CD14-positive monocyte (primary cell): ENCODE data around the gene CTTN. TPM values are rescaled to one million over a fixed set of nuclear protein-coding genes. Genes with fewer than 3 reads are reported as not detected.

Experiments used
- DNase-seq, 3 donors: peaks; one replicate each; pipeline ENCODE4 v3.0.0-alpha.2; 2011 to 2022
- H2AFZ ChIP-seq: 2 replicates; pipeline ENCODE4 v1.6.0; 2012; ENCODE audit warnings: mild to moderate bottlenecking, low read depth, low read length, inconsistent platforms; ENCODE audit not compliant: insufficient read depth, poor library complexity, severe bottlenecking
- H3K27ac ChIP-seq, 2 donors: 1 replicate in 1 of 2; 2 replicates in 1 of 2; pipeline ENCODE4 v1.5.1; 2012 to 2013; ENCODE audit warnings: low read length in 2 of 2, control low read depth in 1 of 2, inconsistent platforms in 1 of 2, low read depth in 1 of 2, mild to moderate bottlenecking in 1 of 2
- H3K27me3 ChIP-seq, 2 donors: one replicate each; pipeline versions ENCODE4 v1.6.0 to v1.6.1; 2011 to 2013; ENCODE audit warnings: low read length in 2 of 2; ENCODE audit not compliant: control insufficient read depth in 2 of 2, insufficient read depth in 2 of 2
- H3K36me3 ChIP-seq, 2 donors: replicated peaks in 1 of 2; 1 replicate in 1 of 2; 2 replicates in 1 of 2; pipeline versions ENCODE4 v1.5.1 to v1.6.1; 2012 to 2013; ENCODE audit warnings: low read length in 2 of 2, control low read depth in 1 of 2, inconsistent platforms in 1 of 2, mild to moderate bottlenecking in 1 of 2; ENCODE audit not compliant: insufficient read depth in 2 of 2, control insufficient read depth in 1 of 2
- H3K4me1 ChIP-seq, 2 donors: 1 replicate in 1 of 2; 2 replicates in 1 of 2; pipeline versions ENCODE4 v1.5.1 to v1.6.1; 2012 to 2013; ENCODE audit warnings: low read length in 2 of 2, control low read depth in 1 of 2, inconsistent platforms in 1 of 2, mild to moderate bottlenecking in 1 of 2, moderate library complexity in 1 of 2; ENCODE audit not compliant: insufficient read depth in 2 of 2, control insufficient read depth in 1 of 2
- H3K4me2 ChIP-seq: replicated peaks from 2 replicates; pipeline ENCODE3; 2012; ENCODE audit warnings: low read length, moderate library complexity, mild to moderate bottlenecking; ENCODE audit not compliant: poor library complexity, severe bottlenecking; ENCODE audit errors: extremely low read depth
- H3K4me3 ChIP-seq, 3 experiments: fragments of 200-600 bp in 1 of 3; sonication (generic) in 1 of 3; replicated peaks in 1 of 3; 1 replicate in 2 of 3; 2 replicates in 1 of 3; pipeline ENCODE4 v1.5.1; 2011 to 2013; ENCODE audit warnings: low read length in 3 of 3, mild to moderate bottlenecking in 3 of 3, control low read depth in 2 of 3, low read depth in 2 of 3, inconsistent platforms in 1 of 3, moderate library complexity in 1 of 3
- H3K79me2 ChIP-seq: 2 replicates; pipeline ENCODE4 v1.6.0; 2012; ENCODE audit warnings: mild to moderate bottlenecking, control low read depth, inconsistent platforms, low read length, moderate library complexity; ENCODE audit not compliant: insufficient read depth
- H3K9ac ChIP-seq: 2 replicates; pipeline ENCODE4 v1.6.0; 2017; ENCODE audit warnings: low read length, mild to moderate bottlenecking; ENCODE audit not compliant: insufficient read depth, poor library complexity, severe bottlenecking
- H3K9me3 ChIP-seq, 2 donors: replicated peaks in 1 of 2; 1 replicate in 1 of 2; 2 replicates in 1 of 2; pipeline versions ENCODE4 v1.5.1 to v1.6.1; 2012 to 2013; ENCODE audit warnings: low read length in 2 of 2, control low read depth in 1 of 2; ENCODE audit not compliant: control insufficient read depth in 1 of 2, insufficient read depth in 1 of 2
- H4K20me1 ChIP-seq: 2 replicates; pipeline ENCODE4 v1.6.0; 2012; ENCODE audit warnings: mild to moderate bottlenecking, low read length, control low read depth, moderate library complexity; ENCODE audit not compliant: insufficient read depth
- H3K27ac Mint-ChIP-seq, 7 donors: one replicate each; pipeline ENCODE4 v1.8.0; 2020; ENCODE audit warnings: mild to moderate bottlenecking in 7 of 7, mixed read lengths in 7 of 7, moderate library complexity in 6 of 7, inconsistent platforms in 2 of 7
- H3K27me3 Mint-ChIP-seq, 3 donors: one replicate each; pipeline ENCODE4 v1.8.0; 2021 to 2022; ENCODE audit warnings: low read depth in 3 of 3, mild to moderate bottlenecking in 3 of 3, mixed read lengths in 3 of 3, moderate library complexity in 3 of 3, inconsistent platforms in 1 of 3
- H3K36me3 Mint-ChIP-seq, 2 donors: one replicate each; pipeline ENCODE4 v1.8.0; 2020; ENCODE audit warnings: mixed read lengths in 2 of 2, inconsistent platforms in 1 of 2, mild to moderate bottlenecking in 1 of 2
- H3K4me1 Mint-ChIP-seq: one replicate; pipeline ENCODE4 v1.8.0; 2020; ENCODE audit warnings: mild to moderate bottlenecking, mixed read lengths
- H3K4me3 Mint-ChIP-seq, 2 donors: one replicate each; pipeline ENCODE4 v1.8.0; 2020; ENCODE audit warnings: mild to moderate bottlenecking in 2 of 2, mixed read lengths in 2 of 2, moderate library complexity in 1 of 2
- H3K9me3 Mint-ChIP-seq, 7 donors: one replicate each; pipeline ENCODE4 v1.8.0; 2020 to 2022; ENCODE audit warnings: mixed read lengths in 7 of 7, mild to moderate bottlenecking in 6 of 7, moderate library complexity in 6 of 7, inconsistent platforms in 2 of 7
- CTCF ChIP-seq: fragments of 200-600 bp; IDR thresholded peaks from one replicate; pipeline ENCODE4 v1.8.0; 2022; ENCODE audit warnings: antibody characterized with exemption, mild to moderate bottlenecking
- WGBS: methylation state at CpG from one replicate; pipeline ENCODE4 v1.1.5; 2013; ENCODE audit warnings: missing lambda C conversion rate; ENCODE audit not compliant: insufficient coverage; 5-methylcytosine and 5-hydroxymethylcytosine counted together
- intact Hi-C, 2 donors: fragments of 100-400 bp; cut with micrococcal nuclease; formaldehyde crosslinking; loops; one replicate each; pipeline versions ENCODE4 v1.15.0 to v1.15.1; 2023
- polyA plus RNA-seq, 3 donors: library from polyadenylated mRNA; depleted of rRNA in 1 of 3; unstranded in 2 of 3; stranded (reverse) in 1 of 3; fragments of 300-500 nt in 2 of 3; fragments of >200 nt in 1 of 3; fragmentation: Illumina TruSeq in 2 of 3; gene quantifications; 1 replicate in 2 of 3; 2 replicates in 1 of 3; pipeline ENCODE4 v1.2.3, GENCODE V29; 2012 to 2021

CTTN gene
- polyA plus RNA-seq, 3 donors = 0.05 to 0.11 TPM; not detected in 1

GRCh38 chr11:70476669-70477068 lies 78.3 kb downstream of the CTTN start:
- Histone ChIP-seq H4K20me1 (no peaks in the 10 kb centered on the region), H3K4me3 (no peak overlapping the region), H3K79me2 (no peaks in the 10 kb centered on the region), H3K27ac (no peak overlapping the region), H3K9me3 (no peaks in the 10 kb centered on the region), H2AFZ (no peak overlapping the region), H3K4me2 (no peak overlapping the region), H3K9ac (no peak overlapping the region), H3K27me3 (no peaks in the 10 kb centered on the region), H3K36me3 (no peaks in the 10 kb centered on the region), H3K4me1 (no peaks in the 10 kb centered on the region)
- no peak for DNase-seq
- TF ChIP-seq CTCF = no peak
- intact Hi-C loops = loop anchor here in 1 of 2 donors (10.0 kb wide), 1 partner anchor 278 kb away; no protein-coding TSS in a partner anchor
- H3K27ac Mint-ChIP-seq = no peak overlapping the region
- no peak overlapping the region for H3K4me3 Mint-ChIP-seq
- 85% methylated on average over 4 of the region's 4 CpGs for WGBS
- H3K9me3 Mint-ChIP-seq = no peaks in the 10 kb centered on the region
- no peaks in the 10 kb centered on the region for H3K36me3 Mint-ChIP-seq
- H3K27me3 Mint-ChIP-seq = peaks cover 0 to 3% (median under 1%) of the 10 kb centered on the region in 3 donors
- H3K4me1 Mint-ChIP-seq = no peaks in the 10 kb centered on the region

- intact Hi-C loops = loop anchor here in 1 of 2 donors (10.0 kb wide), 1 partner anchor 278 kb away; no protein-coding TSS in a partner anchor
- H3K27ac Mint-ChIP-seq = no peak overlapping the region
- no peak for TF ChIP-seq CTCF
- Histone ChIP-seq H3K36me3 (no peaks in the 10 kb centered on the region), H3K9me3 (no peaks in the 10 kb centered on the region), H3K4me1 (no peaks in the 10 kb centered on the region), H3K9ac (no peak overlapping the region), H3K27ac (no peak overlapping the region), H3K79me2 (no peaks in the 10 kb centered on the region), H4K20me1 (no peaks in the 10 kb centered on the region), H3K4me2 (no peak overlapping the region), H2AFZ (no peak overlapping the region), H3K4me3 (no peak overlapping the region), H3K27me3 (no peaks in the 10 kb centered on the region)
- H3K27me3 Mint-ChIP-seq = peaks cover 0 to 3% (median 0%) of the 10 kb centered on the region in 3 donors
- no peaks in the 10 kb centered on the region for H3K9me3 Mint-ChIP-seq
- WGBS = 97% methylated on average over 5 of the region's 6 CpGs
- no peak overlapping the region for H3K4me3 Mint-ChIP-seq
- DNase-seq = no peak
- H3K36me3 Mint-ChIP-seq = no peaks in the 10 kb centered on the region
- no peaks in the 10 kb centered on the region for H3K4me1 Mint-ChIP-seq
These were observed 78.8 kb downstream of the CTTN start for GRCh38 chr11:70477176-70477575.
